Urothelium cell line (cell line): ENCODE results near the gene OR6Y1.

Experiments used
- DNase-seq: peaks from one replicate; pipeline ENCODE4 v3.0.0; 2011; ENCODE audit warnings: low spot score, mixed read lengths
- FAIRE-seq: peaks from 2 replicates; lab custom pipeline; 2011; peaks lifted over from hg19 to GRCh38; lab: Jason Lieb, UNC

OR6Y1 gene

GRCh38 chr1:158507511-158507910, 46.7 kb downstream of the OR6Y1 start:
- DNase-seq, result no peak
- FAIRE-seq, result no peak

DNA sequence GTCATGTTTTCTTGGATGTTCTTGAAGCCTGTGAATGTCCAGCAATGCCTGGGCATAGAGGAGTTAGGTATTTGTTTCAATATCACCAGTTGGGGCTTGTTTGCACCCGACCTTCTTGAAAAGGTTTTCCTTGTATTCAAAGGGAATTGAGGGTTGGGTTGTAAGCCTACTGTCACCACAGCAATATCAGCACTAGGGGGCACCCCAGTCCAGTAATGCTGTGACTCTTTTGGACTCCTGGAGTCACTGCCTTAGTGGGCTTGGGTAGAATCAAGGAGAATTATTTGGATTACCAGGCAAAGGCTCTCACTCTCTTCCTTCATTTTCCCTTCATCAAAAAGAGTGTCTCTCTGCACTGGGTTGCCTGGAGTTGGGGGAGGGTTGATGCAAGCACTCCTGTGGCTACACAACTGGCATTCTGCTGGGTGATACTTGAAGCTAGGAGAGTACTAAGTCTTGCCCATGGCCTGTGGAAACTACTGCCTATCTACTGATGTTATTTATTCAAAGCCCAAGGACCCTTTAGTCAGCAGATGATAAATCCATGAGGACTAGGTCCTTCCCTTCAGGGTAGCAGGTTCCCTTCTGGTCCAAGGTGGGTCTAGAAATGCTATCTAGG, 47.7 kb downstream of the OR6Y1 start:
- peak; percentile 10 for DNase-seq
- FAIRE-seq, result no peak

- DNase-seq (peak; percentile 19), FAIRE-seq (no peak)
Measured at GRCh38 chr1:158496374-158496773, 57.8 kb downstream of the OR6Y1 start.

GRCh38 chr1:158494796-158495195, 59.4 kb downstream of the OR6Y1 start:
- FAIRE-seq (no peak), DNase-seq (no peak)
